Activated T-helper 1 cell treated with Interleukin-2 at 50 U/mL for 16 hours (primary cell): ENCODE measurements around the gene MRGPRE.

Source experiments
- DNase-seq: peaks from one replicate; pipeline ENCODE4 v3.0.0-alpha.2; 2020; ENCODE audit warnings: low read depth

MRGPRE gene

DNA sequence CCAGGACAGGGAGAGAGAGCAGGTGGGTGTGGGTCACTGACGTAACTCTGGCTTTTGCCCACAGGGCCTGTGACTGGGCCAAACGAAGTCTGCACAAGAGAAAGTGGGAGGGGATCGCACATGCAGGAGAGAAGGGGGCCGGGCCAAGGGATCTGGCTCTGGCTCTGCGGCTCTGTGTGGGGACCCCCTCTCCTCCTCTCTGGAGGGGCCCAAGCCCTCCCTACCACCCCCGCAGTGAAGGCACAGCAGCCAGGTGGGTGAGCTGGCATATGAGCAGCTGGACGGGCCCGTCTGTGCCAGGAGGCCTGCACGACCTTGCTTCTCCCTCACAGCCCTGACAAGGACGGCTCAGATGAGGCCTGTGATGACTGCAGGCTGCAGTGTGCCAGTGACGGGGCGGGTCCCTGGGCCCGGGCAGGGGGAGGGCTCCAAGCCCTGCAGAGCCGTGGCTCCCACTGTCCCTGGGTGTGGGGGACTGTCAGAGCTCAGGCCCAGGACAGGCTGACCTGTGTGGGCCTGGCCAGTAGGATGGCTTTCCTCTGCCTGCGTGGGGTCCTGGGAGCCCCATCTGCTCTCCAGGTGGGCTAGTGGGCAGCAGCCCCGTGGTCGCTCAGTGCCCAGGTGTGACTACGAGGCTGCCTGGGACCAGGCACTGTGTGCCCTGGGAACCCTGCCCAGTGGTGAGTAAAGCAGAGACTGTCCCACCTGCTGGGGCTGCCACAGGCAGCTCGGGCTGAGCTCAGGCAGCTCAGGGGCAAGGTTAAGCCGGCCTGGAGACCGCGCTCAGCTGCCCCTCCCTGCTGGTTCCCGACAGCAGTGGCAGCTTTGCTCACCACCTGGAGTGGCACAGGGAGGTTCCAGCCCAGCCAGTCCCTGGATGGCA, 35.8 kb downstream of the MRGPRE start:
- no peak for DNase-seq

GRCh38 chr11:3195251-3196160, 36.7 kb downstream of the MRGPRE start:
- no peak for DNase-seq

GRCh38 chr11:3194016-3194816, 38.0 kb downstream of the MRGPRE start:
- DNase-seq = no peak

- no peak for DNase-seq
Measured at GRCh38 chr11:3193373-3194015, 38.7 kb downstream of the MRGPRE start.

GRCh38 chr11:3192511-3193372, 39.5 kb downstream of the MRGPRE start:
- no peak for DNase-seq

DNA sequence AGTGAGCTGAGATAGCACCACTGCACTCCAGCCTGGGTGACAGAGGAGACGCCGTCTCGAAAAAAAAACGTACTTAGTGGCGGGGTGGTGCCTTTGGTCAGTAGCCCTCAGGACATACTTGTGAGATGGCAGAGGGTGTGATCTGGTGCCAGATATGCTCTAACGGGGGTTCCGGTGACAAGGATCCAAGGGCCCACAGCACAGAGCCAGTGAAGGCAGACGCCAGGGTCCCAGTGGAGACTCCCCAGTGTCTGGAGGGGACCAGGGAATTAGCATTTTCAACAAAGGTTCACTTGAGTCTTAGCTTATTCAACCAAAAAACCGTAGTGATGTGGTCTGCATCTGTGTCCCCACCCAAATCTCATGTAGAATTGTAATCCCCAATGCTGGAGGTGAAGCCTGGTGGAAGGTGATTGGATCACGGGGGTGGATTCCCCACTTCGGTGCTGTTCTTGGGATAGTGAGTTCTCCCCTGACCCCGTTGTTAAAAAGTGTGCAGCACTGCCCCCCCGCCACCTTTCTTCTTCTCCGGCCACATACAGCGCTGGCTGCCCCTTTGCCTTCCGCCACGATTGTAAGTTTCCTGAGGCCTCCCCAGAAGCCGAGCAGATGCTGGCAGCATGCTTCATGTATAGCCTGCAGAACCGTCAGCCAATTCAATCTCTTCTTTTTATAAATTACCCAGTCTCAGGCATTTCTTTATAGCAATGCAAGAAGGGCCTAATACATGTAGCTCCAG, 40.5 kb downstream of the MRGPRE start:
- DNase-seq = no peak

GRCh38 chr11:3190600-3190999, 41.6 kb downstream of the MRGPRE start:
- DNase-seq = no peak

- no peak for DNase-seq
Measured at GRCh38 chr11:3189886-3190583, 42.2 kb downstream of the MRGPRE start.

DNA sequence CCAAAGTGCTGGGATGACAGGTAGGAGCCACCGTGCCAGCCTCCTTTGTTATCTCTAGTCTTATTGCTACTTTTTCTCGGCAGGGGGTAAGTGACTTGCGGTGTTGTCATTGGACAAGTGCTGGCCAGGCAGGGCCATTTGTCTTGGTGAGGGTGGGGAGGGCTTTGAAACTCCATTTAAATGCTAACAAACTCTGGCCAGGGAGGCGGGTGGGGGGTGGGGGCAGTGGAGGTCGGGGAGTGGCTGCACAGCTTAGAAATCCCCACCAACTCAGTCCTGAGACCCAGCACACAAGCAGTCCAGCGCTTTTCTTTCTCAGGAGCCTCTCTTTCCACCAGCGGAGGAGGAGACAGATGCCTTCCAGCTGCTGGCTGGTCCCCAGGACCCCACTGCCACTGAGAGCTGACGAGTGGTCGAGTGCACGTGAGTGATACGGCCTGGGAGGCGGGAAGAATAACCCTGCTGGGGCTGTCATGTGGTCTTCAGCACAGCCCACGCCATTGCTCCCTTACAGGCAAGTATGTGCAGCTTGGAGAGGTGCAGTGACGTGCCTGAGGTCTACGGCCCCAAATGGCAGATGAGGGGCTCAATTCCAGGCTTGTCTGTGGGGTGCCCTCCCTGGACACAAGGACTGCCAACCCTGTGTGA, 42.9 kb downstream of the MRGPRE start:
- no peak for DNase-seq

GRCh38 chr11:3188496-3189195, 43.6 kb downstream of the MRGPRE start:
- no peak for DNase-seq

GRCh38 chr11:3186166-3186953, 45.9 kb downstream of the MRGPRE start:
- DNase-seq = no peak

GRCh38 chr11:3184732-3185347, 47.4 kb downstream of the MRGPRE start:
- DNase-seq = no peak

DNA sequence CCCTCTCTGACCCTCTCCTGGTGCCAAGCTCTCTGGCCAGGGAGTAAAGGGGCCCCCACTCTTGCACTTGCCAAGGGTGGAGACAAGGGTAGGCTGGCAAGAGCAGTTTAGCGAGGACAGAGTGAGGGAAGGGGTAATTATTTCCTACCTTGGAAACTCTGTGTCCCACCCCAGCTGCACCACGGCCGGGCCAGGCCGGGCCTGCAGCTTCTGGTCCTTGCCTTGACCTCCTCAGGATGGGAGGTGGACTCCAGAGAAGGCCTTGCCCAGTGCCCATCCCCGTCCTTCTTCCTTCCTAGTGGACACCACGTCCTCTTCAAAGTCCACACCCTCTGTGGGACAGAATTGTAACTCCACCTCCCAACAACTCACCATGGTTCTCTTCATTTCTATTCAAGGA, 48.7 kb downstream of the MRGPRE start:
- DNase-seq = no peak

DNA sequence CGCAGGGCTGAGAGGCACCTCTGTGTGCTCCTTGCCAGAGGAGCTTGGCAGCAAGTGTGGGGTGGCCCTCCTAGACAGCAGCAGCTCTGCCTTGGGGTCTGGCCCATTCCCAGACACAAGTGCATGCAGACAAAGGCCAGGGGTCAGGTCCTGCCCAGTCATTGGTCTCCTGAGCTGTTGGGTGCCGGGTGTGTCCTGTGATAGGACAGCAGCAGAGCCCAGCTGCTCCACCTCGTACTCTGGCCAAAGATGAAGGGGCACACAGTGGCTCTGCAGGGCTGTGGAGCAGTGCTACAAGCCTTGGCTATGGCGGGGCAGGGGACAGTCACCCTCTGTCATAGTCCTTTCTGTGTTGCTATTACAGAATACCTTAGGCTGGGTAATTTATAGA, 49.8 kb downstream of the MRGPRE start:
- no peak for DNase-seq

DNA sequence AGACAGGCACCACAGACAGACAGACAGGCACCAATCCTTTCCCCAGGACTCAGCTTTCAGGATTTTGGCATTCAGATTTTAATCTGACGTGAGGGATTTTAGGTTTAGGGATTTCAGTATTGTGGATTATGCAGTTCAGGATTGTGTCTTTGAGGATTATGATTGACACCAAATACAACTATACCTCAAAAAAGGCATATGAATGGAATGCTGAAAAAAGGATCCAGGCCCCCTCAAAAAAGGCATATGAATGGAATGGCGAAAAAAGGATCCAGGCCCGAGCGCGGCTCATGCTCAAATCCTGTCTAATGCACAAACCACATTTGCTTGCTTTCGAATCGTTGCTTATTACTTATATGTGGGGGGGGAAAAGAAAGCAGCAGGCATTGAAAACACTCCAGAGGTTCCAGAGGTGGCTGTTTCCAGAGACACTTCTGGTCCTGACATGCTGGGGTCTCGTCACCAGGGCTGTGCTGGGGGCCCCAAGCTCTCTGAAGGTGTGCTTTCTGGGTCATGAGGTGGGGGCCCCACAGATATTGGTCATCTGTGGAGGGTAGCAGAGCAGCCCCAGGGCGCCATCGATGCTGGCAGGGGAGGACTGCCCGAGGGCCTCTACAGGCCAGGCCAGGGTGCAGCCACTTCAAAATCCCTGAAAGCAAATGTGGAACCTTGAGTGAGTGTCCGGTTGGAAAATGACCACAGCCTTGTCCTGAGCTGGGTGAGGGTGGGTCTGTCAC, 50.3 kb downstream of the MRGPRE start:
- no peak for DNase-seq

DNA sequence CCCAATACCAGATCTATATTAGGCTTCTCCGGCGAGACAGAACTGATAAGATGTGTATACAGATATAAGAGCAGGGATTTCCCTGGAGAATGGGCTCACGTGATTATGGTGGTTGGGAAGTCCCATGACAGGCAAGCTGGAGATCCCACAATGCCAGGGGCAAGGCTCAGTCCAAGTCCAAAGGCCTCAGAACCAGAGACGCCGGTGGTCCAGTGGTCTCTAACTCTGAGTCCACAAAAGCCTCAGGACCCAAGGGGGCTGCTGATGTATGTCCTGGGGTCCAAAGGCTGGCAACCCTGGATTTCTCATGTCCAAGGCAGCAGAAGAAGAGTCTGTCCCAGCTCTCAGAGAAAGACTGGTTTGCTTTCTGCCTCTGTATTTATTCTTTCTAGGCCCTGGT, 51.3 kb downstream of the MRGPRE start:
- no peak for DNase-seq
